GM12865 (cell line): ENCODE data around the gene DIP2C.

Source experiments
- DNase-seq: peaks from one replicate; pipeline ENCODE4 v3.0.0; 2010; ENCODE audit warnings: low read depth
- H3K4me3 ChIP-seq: 2 replicates; pipeline ENCODE4 v1.5.1; 2011; ENCODE audit warnings: mild to moderate bottlenecking, low read depth, low read length, control low read depth
- CTCF ChIP-seq: IDR thresholded peaks from 2 replicates; pipeline ENCODE4 v1.5.1; 2011; ENCODE audit warnings: low read length, control low read depth, low read depth, inconsistent platforms; ENCODE audit not compliant: insufficient read depth; ENCODE audit errors: missing control alignments

Gene DIP2C

DNA sequence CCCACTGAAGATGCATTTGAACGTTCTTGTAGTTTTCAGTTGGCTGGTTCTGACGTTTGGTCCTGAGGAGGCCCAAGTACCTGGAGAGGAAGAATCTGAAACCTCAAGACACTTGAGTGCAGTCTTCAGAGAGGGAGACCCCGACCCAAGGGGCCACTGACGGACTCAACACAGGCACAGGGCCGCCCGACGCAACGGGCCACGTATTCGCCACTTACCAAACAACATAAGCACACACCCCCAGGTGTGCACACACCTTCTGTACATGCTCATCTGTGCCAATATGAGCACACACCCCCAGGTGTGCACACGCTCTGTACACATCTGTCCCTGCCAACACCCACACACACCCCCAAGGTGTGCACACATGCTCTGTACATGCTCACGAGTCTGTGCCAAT is 68.5 kb downstream of the DIP2C start:
- TF ChIP-seq CTCF = no peak
- H3K4me3 ChIP-seq = no peak overlapping the region
- no peak for DNase-seq

DNA sequence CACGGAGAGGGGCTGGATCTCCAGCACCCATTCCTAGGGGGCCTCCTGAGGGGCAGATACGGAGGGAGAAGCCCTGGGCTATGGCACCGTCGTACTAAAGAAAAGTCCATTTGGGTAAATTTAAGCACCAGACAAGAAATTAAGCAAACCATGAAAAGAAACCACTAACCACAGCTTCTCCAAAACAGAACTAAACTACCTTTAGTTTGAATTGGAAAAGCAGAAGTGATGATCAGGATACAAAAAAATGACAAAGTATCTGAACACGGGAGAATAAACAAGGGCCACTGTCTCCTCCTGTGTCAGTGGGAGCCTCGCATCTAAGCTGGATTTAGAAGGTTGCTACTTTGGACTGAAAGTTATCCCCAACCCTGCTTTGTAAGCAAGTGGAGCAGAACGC is 69.1 kb downstream of the DIP2C start:
- no peak overlapping the region for H3K4me3 ChIP-seq
- TF ChIP-seq CTCF = no peak
- DNase-seq = no peak

DNA sequence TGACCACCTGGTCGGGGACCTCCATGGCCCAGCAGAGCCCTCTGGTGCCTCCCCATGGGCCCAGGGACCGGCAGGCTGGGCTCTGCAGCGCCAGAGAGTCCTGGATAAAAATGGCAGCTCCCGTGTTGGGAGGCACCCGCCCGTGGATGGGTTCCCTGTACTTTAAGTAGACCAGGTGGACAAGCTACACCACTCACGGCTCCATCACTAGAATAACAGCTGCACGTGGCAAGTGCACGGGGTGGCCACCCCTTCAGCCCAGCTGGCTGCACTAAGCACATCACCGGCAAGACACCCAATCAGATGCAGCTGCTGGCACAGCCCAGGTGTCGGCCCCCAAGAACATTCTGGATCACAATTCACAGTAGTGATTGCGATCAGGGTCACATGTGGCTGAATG is 69.8 kb downstream of the DIP2C start:
- no peak for DNase-seq
- TF ChIP-seq CTCF = no peak
- H3K4me3 ChIP-seq = no peak overlapping the region

DNA sequence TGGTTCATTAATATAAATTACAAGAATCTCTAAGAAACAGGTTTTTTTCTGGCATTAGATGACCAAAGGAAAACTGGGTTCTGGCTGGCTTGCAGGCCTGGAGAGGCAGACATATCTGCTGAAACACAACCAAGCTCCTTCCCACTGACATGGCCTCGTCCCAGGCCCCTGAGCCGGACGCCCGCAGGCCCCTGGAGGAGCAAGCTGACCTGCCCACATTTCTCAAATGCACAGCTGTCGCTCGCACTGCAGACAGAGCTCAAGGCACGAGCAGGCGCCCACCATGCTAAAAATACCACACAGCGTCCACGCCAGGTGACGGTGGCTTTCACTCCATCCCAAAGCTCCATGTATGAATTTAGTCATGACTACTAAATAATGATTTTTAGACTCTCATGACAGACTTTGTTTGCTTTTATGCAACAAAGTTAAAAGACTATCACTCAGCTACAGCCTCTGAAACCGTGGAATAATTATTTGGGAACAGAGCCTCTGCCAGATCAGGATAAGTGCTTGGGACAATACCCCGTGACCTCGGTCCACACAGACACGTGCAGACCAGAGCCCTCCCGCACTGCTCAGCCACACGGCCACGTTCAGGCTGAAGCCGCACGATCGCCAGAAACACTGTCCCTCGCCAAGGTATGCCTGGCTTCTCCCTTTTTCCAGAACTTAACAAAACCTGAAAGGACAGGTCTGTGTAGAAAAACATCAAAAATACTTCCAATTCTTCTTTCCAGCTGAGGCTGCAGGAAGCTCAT is 71.1 kb downstream of the DIP2C start:
- no peak for TF ChIP-seq CTCF
- no peak overlapping the region for H3K4me3 ChIP-seq
- no peak for DNase-seq

DNA sequence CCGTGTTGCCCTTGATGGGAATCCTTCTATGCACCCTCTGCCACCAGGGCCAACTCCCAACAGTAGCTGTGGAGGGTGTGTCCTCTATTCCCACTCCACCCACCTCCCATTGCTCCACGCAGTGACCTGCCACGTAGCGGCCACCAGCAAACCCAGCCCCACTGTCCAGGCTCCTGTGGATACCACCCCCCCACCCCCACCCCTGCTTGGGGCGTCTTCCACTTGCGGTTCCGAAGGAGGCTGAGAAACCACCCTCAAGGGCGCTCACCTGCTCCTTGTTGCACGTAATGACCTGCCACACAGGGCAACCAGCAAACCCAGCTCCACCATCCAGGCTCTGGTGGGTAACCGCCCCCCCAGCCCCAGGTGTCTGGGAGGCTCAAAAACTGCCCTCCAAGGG is 72.0 kb downstream of the DIP2C start:
- no peak overlapping the region for H3K4me3 ChIP-seq
- TF ChIP-seq CTCF = no peak
- no peak for DNase-seq

DNA sequence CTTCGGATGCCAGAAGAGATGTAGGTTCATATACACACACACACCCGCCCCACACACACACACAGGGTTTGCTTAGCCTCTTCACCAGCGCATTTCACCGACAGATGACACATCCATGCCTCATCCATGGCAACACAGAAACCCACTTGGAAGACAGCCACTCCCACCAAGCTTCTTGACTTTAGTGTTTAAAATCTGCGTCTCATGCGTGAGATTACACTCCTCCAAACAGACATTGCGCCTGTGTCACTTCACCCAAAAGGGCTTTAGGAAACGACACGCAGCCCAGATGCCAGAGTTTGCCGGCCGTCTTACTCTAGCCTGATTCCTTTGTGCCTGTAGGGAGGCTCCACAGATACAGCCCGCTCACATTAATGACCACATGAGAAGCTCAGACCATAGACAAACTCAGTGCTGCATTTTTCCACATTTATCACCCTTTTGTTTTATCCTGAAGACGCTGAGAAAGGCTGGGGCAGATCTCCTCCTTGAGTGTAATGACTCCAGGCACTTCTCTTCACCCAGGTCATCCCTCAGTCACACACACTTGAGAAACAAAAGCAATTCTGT is 73.8 kb downstream of the DIP2C start:
- TF ChIP-seq CTCF = no peak
- DNase-seq = no peak

More for the DNA sequence above, 73.8 kb downstream of the DIP2C start:
- H3K4me3 ChIP-seq = no peak overlapping the region
